Islet precursor cell (in vitro differentiated cells): ENCODE results near the gene POM121.
A peak's percentile ranks its signal among the peaks of the same experiment; 100 is the strongest.
"Not testable (repeated sequence)": the region's sequence is repeated elsewhere in the genome, so short reads cannot be mapped to it uniquely, and the experiment has no call there.

Experiments used
- DNase-seq: peaks from one replicate; pipeline ENCODE4 v3.0.0-alpha.2; 2018

The POM121 gene

DNA sequence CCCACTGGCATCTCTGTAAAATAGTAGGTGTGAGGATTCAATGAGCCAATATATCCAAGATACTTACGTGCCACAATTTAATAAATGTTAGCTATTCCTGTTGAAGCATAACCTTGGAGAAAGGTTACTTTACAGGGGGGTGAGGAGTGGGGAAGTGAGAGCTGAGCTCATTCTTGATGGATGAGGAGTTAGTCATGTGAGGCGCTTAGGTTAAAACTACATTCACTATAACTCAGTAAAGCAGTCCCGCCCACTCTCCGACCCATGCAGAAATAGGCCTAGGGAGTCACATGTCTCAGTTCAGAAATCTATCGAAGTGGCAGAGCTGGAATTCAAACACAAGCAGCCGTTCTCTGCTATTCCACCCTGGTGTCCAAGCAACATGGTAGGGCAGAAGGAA lies 25.5 kb downstream of the POM121 start:
- DNase-seq = not testable (repeated sequence)

DNA sequence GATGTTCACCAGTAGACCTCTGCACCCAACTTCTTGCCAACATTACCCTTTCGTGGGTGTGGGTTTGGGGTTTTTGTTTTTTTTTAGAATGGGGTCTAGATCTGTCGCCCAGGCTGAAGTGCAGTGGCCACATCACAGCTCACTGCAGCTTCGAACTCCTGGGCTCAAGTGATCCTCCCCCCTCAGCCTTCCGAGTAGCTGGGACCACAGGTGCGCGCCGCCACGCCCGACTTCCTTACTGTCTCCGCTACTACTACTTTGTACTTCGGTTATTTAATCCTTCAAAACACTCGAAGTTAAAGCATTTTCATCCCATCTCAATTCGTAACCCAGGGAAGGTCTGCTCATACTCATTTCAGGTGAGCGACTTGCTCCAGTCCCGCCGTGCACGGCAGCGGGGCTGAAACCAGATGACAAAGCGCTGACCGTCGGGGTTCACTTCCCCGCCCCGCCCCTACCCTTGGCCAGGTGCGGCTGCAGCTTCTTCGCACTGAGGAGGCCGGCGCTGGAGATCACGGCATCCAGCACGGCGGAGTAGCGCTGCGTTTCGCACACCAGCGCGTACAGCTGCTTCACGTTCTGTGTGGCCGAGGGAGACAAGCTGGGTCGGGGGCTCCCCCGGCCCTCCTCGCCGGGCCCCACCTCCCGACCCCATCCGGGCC lies 29.1 kb downstream of the POM121 start:
- not testable (repeated sequence) for DNase-seq

DNA sequence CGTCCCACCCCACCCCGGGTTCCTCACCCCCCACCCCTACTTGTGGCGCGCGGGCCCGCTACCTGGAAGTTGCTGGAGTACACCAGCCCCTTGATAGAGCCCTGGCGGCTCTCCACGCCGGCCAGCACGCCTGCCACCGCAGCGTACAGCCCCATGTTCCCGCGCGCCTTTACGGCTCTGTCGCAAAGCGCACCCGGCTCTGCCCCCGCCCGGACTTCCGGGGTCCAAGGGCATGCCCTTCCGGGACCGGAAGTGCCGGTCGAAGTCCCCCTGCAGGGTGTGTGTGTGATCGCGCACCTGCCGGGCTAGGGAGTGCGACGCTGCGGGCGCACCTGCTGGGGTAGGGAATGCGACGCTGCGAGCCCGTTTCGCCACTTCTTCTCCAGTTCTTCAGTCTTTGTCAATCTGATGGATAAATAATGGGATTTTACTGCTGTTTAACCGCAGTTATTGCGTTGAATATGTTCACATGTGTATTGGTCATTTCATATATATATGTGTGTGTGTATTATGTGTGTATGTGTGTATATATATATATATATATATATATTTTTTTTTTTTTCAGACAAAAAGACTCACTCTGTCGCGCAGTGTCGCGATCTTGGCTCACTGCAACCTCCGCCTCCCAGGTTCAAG lies 29.8 kb downstream of the POM121 start:
- not testable (repeated sequence) for DNase-seq

DNA sequence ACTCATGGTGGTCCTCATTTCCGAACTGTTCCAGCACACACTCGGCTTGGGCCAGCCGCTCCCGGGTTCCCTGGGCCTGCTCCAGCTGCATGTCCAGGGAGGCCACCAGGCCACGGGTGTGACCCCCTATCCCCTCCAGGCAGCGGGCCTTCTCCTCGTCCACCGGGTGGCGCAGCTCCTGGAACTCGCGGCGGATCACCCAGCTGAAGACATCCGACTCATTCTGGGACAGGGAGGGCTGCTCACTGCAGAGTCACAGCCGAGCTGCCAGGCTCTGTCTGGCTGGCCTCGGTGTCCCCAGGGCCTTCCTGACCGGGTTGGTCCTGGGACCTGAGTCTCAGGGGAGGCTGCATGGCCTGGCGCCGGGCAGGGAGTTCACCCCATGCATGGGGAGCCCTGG lies 35.1 kb downstream of the POM121 start:
- not testable (repeated sequence) for DNase-seq

DNA sequence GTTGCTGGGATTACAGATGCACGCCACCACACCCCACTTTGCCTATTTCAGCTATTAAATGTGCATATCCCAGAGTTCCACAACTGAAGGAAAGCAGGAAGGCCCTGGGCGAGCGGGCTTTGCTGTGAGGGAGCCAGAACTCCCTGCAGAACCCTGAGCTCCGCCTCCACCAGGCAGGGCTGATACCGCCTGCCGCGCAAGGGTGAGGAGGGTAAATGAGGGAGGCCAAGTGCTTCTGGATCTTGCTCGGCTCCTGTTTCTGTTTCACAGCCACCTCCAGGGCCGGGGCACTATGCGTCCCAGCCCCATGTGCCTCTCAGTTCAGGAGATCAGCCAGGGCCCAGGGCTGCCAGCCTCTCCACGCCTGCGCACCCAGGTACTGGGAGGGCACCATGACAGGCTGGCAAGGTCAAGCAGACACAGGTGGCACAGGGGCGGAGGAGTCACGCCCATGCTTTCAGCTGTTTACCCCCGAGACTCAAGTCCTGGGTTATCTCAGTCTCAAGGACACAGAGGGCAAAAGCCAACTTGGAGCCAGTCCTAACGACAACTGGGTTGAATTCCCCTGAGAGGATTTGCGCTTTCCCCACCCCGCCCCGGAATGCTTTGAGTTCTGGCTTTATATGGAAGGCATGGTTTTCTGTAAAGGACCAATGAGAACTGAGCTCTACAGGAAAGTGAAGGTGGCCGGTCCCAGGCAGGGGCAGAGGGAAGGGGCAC lies 35.9 kb downstream of the POM121 start:
- not testable (repeated sequence) for DNase-seq

DNA sequence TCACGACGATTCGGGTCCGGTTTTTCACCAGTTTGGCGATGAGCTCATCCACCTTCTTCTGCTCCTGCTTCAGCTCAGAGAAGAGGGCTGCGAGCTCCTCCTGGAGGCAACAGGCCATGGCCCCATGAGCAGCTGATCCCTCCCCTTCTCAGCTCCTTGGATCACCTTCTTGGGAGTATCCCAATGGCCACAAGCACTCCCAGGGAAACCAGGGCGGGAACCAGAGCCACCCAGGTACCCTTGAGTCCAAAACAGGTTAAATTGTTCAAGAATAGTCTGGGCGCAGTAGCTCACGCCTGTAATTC lies 36.4 kb downstream of the POM121 start:
- not testable (repeated sequence) for DNase-seq

DNA sequence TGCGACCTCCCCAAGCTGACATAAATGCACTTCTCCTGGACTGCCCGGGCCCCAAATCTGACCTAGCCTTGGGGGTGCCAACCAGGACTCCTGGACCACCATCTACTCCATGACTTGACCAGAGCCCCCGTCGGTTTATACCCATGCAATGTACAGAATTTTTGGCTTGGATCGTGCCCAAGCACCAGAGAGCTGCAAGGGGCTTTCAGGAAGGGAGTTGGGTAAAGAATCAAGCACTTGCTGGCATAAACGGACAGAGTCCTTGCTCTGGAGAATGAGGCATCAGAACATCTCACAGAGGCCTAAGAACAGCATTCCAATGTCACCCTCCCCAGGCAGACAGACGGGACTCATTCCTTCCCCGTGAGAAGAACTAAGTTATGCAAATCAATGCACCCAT lies 38.2 kb downstream of the POM121 start:
- not testable (repeated sequence) for DNase-seq

DNA sequence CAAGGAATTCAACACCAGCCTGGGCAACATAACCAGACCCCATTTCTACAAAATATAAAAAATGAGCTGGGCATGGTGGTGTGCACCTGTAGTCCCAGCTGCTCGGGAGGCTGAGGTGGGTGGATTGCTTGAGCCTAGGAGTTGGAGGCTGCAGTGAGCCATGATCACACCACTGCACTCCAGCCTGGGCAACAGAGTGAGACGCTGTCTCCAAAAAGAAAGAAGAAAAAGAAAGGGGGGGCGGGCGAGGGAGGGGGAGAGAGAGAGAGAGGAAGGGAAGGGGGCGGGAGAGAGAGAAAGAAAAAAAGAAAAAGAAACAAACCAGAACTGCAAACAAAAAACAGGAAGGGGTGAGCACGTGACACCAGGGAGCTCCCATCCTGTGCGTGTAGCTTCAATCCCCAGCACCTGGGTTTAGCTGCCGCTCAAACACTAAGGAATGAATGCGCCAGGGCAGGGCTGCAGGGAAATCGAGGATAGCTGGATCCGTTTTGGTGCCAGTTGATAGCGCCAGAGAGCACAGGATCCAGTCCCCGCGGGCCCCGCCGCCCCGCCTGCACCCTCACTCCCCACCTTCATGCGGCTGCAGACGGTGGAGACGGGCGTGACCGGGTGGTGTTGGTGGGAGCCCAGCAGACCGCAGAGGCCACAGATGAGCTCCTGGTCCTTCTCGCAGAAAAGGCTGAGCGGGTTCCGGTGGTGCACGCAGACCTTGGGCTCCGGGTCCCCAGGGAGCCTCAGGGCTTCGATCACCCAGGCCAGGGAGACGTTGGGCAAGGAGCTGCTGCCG lies 40.5 kb downstream of the POM121 start:
- not testable (repeated sequence) for DNase-seq

DNA sequence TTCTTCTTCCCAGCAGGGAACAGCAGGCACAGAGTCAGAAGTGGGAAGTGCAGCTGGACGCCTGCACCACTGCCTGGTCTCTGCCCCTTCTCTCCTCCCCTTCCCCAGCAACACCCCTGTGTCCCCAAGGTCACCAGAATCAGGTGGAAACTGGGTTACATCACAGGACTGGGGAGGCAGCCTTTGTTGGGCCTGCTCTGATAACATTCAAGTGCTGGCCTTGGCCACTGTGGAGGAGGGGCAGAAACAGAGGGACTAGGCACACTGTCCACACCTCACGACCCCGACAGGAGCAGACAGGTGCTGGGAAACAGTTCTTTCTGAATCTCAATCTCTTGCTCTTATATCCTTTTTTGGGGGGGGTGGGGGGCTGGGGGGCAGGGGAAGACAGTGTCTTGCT lies 42.0 kb downstream of the POM121 start:
- DNase-seq = peak; percentile 35

DNA sequence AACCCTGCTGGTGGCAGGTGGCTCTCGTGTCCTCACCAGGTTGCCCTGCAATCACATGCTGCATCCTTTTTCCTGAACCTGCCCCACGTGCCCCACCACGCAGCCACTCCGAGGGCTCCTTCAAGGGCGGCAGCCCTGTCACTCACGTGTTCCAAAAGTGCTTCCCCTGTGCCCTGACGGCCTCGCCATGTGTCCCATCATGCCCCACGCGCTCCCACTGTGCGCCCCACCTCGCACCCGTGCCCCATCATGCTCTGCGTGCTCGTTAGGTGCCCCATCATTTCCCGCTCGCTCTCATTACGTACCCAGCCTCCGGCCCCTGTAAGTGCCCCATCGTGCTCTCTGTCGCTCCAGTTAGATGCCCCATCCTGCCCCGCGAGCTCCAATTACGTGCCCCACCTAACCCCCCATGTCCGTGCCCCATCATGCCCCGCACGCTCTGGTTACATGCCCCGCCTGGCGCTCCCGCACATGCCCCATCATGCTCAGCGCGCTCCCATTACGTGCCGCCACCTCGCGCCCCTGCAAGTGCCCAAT lies 44.2 kb downstream of the POM121 start, which contains the start of gene TRIM74:
Gene TRIM74, minus strand, starts transcription at position 487 of the 537 bp plus-strand sequence. CDS start 3,309 bp downstream, outside the sequence.
- not testable (repeated sequence) for DNase-seq

DNA sequence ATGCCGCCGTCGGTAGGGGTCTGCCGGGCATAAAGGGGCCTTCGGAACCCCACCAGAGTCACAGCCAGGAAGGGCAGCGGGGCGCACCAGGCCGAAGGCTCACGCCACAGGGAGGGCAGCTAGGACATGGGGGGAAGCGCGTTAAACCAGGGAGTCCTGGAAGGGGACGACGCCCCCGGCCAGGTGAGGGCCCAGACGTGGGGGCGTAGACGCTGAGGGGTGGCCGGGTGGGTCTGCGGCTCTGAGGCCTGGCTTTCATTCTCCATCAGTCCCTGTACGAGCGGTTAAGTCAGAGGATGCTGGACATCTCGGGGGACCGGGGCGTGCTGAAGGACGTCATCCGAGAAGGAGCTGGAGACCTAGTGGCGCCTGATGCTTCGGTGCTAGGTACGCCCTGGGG lies 44.8 kb downstream of the POM121 start:
- DNase-seq = not testable (repeated sequence)

DNA sequence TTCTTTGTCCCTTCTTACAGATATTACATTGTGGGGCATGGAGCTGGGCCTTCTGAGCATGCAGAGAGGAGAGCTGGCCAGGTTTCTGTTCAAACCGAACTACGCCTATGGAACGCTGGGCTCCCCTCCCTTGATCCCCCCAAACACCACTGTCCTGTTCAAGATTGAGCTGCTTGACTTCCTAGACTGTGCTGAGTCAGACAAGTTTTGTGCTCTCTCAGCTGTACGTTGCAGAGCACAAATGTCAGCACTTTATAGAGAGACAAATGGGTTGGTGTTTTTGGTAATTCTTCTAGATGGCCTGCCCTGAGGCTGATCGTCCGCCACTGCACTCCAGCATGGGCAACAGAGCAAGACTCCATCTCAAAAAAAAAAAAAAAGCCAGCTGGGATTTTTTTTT lies 46.6 kb downstream of the POM121 start:
- not testable (repeated sequence) for DNase-seq

DNA sequence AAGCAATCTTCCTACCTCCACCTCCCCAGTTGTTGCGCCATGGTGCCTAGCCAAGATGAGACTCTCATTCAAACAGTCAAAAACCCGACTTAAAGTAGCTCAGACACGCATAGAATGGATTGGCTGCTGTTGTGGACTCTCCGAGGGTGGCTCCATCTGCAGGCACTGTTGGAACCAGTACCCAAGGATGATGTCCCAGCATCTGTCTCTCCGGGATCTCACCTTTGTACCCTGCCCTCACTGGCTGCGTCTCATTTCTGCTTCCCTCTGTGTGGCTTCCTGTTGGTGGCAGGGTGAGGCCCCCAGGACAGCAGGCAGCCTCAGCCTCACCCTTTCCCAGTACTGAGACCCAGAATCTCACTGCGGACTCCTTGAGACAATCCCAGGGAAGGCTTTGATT lies 49.9 kb downstream of the POM121 start:
- DNase-seq = not testable (repeated sequence)

DNA sequence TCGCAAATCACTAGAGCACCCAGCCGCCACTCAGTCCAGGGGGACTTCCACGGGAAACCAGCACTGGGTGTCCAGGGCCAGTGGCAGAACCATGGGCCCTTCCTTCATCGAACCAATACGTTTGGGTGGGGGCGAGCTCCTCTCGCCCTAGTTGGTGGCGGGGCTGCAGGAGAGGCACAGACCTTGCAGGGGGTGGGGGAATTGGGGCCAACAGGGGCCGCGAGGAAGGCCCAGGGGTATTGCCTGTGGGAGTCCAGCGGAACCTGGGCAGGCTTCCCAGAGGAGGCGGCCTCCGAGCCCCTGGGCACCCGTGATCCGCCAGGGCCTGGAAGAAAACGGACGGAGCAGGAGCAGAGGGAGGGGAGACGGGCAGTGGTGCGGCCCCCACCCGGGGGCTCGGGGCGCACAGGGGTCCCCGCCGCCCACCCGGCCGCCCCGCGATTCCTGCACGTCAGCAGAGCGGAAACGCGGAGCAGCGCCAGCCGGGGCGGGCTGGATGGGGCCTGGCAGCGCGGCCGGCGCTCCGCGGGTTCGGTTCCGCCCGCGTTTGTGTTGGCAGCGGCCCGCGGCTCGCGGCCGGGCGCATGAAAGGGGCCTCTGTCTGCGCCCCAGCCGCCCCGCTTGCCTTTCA lies 50.9 kb downstream of the POM121 start:
- DNase-seq = not testable (repeated sequence)

DNA sequence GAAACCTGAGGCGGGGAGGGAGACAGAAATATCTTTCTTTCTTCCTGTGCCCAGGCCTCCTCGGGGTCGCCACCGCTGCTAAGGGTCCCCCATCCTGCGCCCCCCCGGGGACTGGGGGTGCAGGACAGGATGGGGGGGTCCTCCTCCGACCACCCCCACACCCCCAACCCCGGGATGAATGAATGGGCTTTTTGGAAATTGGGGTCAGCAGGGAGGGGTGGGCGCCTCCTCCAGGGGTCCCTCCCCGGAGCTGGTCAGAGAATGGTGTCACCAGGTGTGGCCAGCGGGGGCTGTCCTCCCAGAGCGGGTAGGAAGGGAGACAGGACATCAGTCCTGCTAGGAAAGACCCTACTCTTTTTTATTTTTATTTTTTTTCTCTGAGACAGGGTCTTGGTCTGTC lies 51.5 kb downstream of the POM121 start:
- DNase-seq = not testable (repeated sequence)

DNA sequence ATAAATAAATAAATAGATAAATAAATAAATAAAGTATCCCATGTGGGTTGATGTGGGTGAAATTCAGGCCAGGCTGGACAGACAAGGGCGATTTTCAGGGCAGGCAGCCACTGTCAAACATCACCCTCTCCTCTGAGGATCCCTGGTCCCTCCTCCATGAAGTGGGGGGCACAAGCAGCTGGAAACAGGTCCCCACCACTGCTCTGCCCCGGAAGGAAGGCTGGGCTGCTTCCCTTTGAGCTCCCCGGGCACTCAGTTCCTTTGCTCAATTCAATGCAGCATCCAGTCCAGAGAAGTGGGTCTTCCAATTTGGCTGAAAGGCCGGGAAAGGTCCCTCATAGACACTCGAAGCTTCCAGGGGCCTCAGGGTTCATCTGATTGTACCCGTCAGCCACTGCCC lies 55.5 kb downstream of the POM121 start:
- not testable (repeated sequence) for DNase-seq

DNA sequence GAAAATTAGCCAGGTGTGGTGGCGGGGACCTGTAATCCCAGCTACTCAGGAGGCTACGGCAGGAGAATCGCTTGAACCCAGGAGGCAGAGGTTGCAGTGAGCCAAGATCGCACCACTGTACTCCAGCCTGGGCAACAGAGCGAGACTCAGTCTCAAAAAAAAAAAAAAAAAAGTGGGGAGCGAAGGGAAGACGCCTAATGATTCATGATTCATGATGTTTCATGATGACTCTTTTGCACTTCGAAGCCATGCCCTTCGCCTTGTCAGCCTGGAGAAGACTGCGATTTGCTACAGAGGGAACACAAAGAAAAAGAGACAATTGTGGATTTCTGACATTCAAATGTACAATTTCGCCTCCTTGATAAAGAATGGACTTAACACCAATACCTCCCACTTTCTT lies 57.2 kb downstream of the POM121 start:
- DNase-seq = not testable (repeated sequence)

DNA sequence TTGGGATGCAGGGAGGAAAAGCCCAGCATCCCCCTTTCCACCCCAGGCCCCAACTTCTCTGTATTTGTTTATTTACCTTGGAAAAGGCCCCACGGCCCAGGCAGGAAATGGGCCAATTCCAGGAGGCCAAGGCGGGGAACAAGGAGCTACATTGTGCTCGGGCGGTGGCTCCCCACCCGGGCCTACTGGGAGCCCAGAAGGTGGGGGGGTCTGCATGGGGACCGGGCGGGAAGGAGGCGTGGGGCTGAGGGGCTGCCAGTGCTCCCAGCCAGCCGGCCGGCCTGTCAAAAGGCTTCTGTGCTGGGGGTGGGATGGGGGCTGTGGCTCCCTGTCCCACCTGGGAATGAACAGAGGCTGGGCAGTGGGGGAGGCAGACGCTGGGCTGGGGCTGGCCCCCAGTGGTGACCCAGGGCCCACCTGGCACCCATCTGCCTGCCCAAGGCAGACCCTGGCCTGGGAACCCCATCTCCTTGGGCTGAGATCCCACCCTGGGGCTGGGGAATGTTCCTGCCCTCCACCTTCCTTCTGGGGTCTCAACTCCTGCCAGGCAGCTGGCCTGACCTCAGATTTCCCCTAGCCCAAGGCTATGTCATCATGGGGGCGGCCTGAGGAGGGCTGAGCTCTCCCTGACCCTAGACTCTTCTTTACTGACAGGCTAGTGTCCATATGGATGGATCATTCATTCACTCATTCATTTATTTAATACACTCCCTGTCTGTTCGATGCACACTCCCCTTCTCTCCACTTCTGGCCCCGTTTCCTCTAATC lies 65.4 kb downstream of the POM121 start:
- DNase-seq = not testable (repeated sequence)

DNA sequence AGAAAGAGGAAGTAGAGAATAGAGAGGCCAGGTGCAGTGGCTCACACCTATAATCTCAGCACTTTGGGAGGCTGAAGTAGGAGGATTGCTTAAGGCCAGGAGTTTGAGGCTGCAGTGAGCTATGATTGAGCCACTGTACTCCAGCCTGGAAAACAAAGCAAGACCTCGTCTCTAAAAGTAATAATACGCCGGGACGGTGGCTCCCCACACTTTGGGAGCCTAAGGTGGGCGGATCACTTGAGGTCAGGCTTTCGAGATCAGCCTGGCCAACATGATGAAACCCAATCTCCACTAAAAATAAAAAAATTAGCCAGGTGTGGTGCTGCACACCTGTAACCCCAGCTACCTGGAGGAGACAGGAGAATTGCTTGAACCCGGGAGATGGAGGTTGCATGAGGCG lies 70.6 kb downstream of the POM121 start:
- DNase-seq = not testable (repeated sequence)

DNA sequence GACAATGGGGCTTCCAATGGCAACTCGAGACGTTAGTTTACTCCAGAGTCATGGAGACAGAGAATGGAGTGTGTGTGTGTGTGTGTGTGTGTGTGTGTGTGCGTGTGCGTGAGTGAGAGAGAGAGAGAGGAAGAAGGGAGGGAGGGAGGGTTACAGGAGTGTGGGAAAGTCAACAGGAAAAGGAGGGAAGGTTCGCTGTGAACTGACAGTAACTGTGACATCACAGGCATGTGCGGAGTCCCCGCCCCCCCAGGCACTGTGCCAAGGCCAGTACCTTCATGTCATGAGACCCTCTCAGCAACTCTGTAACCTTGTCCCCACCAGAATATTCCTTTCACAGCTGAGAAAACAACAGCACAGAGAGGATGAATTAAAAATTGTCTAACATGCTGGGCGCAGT lies 72.6 kb downstream of the POM121 start:
- not testable (repeated sequence) for DNase-seq

DNA sequence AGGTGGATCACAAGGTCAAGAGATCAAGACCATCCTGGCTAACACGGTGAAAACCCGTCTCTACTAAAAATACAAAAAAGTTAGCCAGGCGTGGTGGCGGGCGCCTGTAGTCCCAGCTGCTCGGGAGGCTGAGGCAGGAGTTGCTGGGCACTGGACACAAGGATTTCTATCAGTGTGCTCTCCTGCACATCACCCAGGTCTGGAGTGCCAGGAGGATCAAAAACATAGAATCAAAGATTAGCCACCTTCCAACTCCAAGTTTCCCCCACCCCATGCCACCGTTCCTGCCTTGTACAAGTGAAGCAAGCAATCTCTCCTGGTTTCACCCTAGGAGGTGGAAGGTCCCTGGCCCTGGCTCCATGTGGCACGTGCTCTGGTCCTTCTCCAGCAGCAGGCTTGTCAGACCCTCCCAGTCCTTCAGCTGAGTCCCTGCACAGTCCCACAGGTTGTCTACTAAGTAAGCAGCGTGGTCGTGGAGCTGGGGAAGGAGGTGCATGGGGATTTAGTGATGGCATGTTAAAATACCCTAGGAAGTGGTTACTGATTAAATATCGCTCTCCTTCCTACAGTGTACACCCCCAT lies 73.1 kb downstream of the POM121 start:
- not testable (repeated sequence) for DNase-seq
